Neural cell (in vitro differentiated cells): ENCODE data around the gene CANT1.

ENCODE experiments used
- EP300 ChIP-seq: fragments of 450-650 bp; conservative IDR thresholded peaks from 2 replicates; pipeline ENCODE4 v1.6.1; 2014; ENCODE audit warnings: antibody characterized with exemption, mild to moderate bottlenecking, moderate library complexity; ENCODE audit not compliant: poor library complexity, severe bottlenecking
- EZH2 ChIP-seq: fragments of 200-600, 300-800 bp; shearing (Covaris generic), sonication (generic); IDR thresholded peaks from 2 replicates; pipeline ENCODE4 v1.6.1; 2014; ENCODE audit warnings: antibody characterized with exemption, low read length, borderline replicate concordance, mild to moderate bottlenecking; ENCODE audit not compliant: insufficient read depth, poor library complexity, severe bottlenecking
- MXI1 ChIP-seq: fragments of 450-650 bp; conservative IDR thresholded peaks from 2 replicates; pipeline ENCODE4 v1.6.1; 2014; ENCODE audit warnings: antibody characterized with exemption, mild to moderate bottlenecking; ENCODE audit not compliant: poor library complexity, severe bottlenecking
- POLR2AphosphoS5 ChIP-seq: IDR thresholded peaks from 2 replicates; pipeline ENCODE4 v1.6.1; 2012
- SMC3 ChIP-seq: fragments of 450-650 bp; conservative IDR thresholded peaks from 2 replicates; pipeline ENCODE4 v1.6.1; 2014; ENCODE audit warnings: antibody characterized with exemption, mild to moderate bottlenecking, moderate library complexity; ENCODE audit not compliant: poor library complexity
- TAF1 ChIP-seq: IDR thresholded peaks from 2 replicates; pipeline ENCODE4 v1.6.1; 2012; ENCODE audit warnings: low read depth
- TF ChIP-seq, protein P1 (sequence below): fragments of 450-650 bp; IDR thresholded peaks from 2 replicates; pipeline ENCODE4 v1.5.1; 2014; ENCODE audit warnings: antibody characterized with exemption, mild to moderate bottlenecking, moderate library complexity; ENCODE audit not compliant: poor library complexity, severe bottlenecking
- TF ChIP-seq, protein P2 (sequence below): IDR thresholded peaks from 2 replicates; pipeline ENCODE4 v1.6.1; 2012; ENCODE audit warnings: borderline replicate concordance

DNA sequence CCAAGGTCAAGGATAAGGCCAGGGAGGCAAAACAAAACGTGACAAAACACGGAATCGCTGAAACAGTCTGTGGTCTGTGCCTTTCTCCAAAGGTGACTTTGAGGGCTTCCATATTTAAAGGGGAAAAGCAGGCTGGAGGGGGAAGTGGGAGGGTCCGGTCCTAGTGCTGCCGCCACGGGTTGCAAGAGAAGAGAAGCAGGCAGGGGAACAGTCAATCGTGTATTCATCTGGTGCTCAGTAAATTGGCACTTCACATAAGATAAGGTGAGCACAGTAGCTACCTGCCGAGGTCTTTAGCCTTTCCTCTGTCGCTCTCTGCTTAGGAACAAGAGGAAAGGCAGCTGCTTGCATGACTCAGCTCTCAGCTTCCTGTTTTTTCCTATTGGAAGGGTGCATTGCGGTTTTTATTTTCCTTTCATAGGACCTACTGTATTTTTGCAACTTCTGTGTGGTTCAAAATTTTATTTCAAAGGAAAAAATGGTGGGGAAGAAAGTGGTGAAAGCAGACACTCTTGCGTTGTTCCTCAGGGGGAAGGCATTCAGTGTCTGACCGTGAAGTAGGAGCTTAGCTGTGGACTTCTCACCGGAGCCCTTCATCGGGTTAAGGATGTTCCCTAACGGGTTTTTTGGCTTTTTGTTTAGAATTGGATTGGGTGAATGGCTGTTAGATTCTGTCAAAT, 22.8 kb downstream of the CANT1 start:
- TF ChIP-seq, protein P1, sequence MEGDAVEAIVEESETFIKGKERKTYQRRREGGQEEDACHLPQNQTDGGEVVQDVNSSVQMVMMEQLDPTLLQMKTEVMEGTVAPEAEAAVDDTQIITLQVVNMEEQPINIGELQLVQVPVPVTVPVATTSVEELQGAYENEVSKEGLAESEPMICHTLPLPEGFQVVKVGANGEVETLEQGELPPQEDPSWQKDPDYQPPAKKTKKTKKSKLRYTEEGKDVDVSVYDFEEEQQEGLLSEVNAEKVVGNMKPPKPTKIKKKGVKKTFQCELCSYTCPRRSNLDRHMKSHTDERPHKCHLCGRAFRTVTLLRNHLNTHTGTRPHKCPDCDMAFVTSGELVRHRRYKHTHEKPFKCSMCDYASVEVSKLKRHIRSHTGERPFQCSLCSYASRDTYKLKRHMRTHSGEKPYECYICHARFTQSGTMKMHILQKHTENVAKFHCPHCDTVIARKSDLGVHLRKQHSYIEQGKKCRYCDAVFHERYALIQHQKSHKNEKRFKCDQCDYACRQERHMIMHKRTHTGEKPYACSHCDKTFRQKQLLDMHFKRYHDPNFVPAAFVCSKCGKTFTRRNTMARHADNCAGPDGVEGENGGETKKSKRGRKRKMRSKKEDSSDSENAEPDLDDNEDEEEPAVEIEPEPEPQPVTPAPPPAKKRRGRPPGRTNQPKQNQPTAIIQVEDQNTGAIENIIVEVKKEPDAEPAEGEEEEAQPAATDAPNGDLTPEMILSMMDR = no peak
- TF ChIP-seq POLR2AphosphoS5 = no peak
- no peak for TF ChIP-seq SMC3
- TF ChIP-seq, protein P2, sequence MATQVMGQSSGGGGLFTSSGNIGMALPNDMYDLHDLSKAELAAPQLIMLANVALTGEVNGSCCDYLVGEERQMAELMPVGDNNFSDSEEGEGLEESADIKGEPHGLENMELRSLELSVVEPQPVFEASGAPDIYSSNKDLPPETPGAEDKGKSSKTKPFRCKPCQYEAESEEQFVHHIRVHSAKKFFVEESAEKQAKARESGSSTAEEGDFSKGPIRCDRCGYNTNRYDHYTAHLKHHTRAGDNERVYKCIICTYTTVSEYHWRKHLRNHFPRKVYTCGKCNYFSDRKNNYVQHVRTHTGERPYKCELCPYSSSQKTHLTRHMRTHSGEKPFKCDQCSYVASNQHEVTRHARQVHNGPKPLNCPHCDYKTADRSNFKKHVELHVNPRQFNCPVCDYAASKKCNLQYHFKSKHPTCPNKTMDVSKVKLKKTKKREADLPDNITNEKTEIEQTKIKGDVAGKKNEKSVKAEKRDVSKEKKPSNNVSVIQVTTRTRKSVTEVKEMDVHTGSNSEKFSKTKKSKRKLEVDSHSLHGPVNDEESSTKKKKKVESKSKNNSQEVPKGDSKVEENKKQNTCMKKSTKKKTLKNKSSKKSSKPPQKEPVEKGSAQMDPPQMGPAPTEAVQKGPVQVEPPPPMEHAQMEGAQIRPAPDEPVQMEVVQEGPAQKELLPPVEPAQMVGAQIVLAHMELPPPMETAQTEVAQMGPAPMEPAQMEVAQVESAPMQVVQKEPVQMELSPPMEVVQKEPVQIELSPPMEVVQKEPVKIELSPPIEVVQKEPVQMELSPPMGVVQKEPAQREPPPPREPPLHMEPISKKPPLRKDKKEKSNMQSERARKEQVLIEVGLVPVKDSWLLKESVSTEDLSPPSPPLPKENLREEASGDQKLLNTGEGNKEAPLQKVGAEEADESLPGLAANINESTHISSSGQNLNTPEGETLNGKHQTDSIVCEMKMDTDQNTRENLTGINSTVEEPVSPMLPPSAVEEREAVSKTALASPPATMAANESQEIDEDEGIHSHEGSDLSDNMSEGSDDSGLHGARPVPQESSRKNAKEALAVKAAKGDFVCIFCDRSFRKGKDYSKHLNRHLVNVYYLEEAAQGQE = no peak
- no peak for TF ChIP-seq TAF1
- TF ChIP-seq EP300 = no peak
- TF ChIP-seq MXI1 = no peak
- no peak for TF ChIP-seq EZH2
